Measurements from ENCODE around the gene KRTAP9-8.

DNA sequence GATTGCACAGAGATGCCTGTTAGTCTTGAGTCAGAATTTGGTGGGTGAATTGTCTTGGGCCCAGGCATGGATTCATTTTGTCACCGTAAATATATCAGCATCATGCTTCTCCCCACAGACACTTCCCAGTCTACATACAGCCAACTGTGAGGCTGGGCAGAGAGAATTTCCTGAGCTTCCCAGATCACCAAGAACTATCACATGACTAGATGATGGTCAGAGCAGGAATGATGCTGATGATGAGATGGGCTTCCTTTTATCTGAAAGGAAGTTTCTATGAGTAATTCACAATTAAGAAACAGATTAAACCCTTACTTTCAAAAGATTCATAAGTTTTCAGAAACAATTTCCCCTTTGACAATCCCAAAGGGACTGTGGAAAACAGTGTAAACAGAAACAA is 17.1 kb downstream of the KRTAP9-8 start:
- no peak for TF ChIP-seq MAFK (IDR thresholded peaks at IDR 0.05; ENCODE audit: low read depth, low read length)
- no peak for TF ChIP-seq POLR2A (IDR thresholded peaks at IDR 0.05; ENCODE audit: control extremely low read depth in 1 of 2, low read depth in 2 of 2, low read length in 2 of 2)
- TF ChIP-seq, protein P1, sequence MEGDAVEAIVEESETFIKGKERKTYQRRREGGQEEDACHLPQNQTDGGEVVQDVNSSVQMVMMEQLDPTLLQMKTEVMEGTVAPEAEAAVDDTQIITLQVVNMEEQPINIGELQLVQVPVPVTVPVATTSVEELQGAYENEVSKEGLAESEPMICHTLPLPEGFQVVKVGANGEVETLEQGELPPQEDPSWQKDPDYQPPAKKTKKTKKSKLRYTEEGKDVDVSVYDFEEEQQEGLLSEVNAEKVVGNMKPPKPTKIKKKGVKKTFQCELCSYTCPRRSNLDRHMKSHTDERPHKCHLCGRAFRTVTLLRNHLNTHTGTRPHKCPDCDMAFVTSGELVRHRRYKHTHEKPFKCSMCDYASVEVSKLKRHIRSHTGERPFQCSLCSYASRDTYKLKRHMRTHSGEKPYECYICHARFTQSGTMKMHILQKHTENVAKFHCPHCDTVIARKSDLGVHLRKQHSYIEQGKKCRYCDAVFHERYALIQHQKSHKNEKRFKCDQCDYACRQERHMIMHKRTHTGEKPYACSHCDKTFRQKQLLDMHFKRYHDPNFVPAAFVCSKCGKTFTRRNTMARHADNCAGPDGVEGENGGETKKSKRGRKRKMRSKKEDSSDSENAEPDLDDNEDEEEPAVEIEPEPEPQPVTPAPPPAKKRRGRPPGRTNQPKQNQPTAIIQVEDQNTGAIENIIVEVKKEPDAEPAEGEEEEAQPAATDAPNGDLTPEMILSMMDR (IDR thresholded peaks at IDR 0.05; ENCODE audit: control extremely low read depth in 1 of 3, insufficient read depth in 1 of 3, low read depth in 1 of 3, low read length in 3 of 3), result no peak
- no peak for TF ChIP-seq RXRA (IDR thresholded peaks at IDR 0.05; ENCODE audit: insufficient read depth, low read depth, low read length)
- TF ChIP-seq JUN (IDR thresholded peaks at IDR 0.05; ENCODE audit: low read depth, low read length), result no peak
- TF ChIP-seq CEBPB (IDR thresholded peaks at IDR 0.05; ENCODE audit: low read depth, low read length), result no peak

All from H1 (cell line).